EL (cell line): ENCODE results near the gene PLXND1.
"Not testable (repeated sequence)": the region's sequence is repeated elsewhere in the genome, so short reads cannot be mapped to it uniquely, and the experiment has no call there.

Experiments used
- DNase-seq: peaks from one replicate; pipeline ENCODE4 v3.0.0-alpha.2; 2016

PLXND1 gene

DNA sequence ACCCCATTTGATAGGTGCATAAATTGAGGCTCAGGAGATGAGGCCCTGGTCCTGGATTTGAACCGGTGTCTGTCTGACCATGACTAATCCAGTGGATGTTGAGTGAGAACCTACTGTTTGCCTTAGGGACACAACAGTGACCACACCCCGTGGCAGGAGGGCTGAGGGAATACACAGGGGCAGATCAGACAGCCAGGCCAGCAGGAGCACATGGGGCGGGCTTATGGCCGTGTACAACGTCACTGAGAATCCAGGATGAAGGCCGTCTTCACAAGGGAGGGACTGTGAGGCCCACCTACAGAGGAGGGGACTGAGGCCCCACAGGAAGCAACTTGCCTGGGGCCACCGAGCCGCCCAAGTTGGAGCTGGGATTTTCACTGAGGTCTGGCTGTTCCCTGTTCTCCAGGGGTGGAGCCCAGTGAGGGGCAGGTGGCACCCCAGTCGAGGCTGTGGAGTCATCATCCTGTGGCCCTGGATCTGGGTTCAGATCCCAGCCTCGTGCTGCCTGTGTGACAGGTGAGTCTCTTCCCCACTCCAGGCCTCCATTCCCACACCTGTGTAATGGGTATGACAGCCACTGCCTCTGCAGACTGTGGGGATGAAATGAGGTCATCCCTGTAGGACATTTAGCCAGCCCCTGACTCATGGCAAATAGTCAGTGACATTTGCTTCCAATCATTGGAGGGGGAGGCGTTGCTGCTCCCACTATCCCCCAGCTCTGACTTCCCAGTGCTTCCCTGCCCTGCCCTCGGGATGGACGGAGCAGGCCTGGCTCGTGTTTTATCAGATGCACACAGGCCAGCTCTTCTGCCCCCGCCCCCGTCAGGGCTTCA, 6.3 kb upstream of the PLXND1 start:
- DNase-seq = peak; percentile 39

GRCh38 chr3:129611812-129612533, 5.5 kb upstream of the PLXND1 start:
- peak; percentile 72 for DNase-seq

DNA sequence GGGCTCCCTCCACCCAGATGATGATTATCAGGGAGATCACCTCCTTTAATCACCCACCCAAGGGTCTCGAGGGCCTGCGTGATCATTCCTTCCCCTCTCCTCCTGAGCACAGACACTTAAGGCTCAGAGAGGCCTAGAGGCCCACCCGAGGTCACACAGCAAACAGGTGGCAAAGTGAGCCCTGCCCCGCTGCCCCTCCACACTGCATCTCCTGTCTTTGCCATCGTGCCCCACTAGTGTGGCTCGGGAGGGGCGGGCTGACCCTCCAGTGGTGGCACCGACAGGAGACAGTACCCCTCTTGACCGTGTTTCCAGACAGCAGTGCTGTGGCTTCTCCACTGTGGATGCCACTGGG, 4.9 kb upstream of the PLXND1 start:
- no peak for DNase-seq

DNA sequence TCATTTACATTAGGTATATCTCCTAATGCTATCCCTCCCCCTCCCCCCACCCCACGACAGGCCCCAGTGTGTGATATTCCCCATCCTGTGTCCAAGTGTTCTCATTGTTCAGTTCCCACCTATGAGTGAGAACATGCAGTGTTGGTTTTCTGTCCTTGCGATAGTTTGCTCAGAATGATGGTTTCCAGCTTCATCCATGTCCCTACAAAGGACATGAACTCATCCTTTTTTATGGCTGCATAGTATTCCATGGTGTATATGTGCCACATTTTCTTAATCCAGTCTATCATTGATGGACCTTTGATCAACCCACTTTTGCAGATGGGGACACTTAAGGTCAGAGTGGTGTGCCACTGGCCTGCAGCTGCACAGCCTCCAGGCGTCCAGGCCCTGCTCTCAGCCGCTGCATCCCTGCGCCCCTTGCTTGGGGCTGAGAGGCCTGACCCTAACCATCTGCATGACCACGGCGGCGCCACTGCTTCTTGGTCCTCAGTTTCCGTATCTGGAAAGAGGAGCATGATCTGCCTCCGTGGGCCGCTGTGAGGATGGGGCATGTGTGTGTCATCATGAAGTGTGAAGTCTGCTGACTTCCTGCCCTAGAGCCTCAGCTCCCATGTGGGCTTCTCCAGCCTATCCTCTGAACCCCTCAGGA, 4.4 kb upstream of the PLXND1 start:
- DNase-seq = not testable (repeated sequence)

GRCh38 chr3:129610276-129610675, 3.8 kb upstream of the PLXND1 start:
- no peak for DNase-seq

GRCh38 chr3:129609591-129610182, 3.2 kb upstream of the PLXND1 start:
- DNase-seq = peak; percentile 63

GRCh38 chr3:129608936-129609590, 2.6 kb upstream of the PLXND1 start:
- no peak for DNase-seq

GRCh38 chr3:129608087-129608935, 1.8 kb upstream of the PLXND1 start:
- DNase-seq = peak; percentile 71

- DNase-seq = no peak
Measured at GRCh38 chr3:129607391-129608068, 1.1 kb upstream of the PLXND1 start.

DNA sequence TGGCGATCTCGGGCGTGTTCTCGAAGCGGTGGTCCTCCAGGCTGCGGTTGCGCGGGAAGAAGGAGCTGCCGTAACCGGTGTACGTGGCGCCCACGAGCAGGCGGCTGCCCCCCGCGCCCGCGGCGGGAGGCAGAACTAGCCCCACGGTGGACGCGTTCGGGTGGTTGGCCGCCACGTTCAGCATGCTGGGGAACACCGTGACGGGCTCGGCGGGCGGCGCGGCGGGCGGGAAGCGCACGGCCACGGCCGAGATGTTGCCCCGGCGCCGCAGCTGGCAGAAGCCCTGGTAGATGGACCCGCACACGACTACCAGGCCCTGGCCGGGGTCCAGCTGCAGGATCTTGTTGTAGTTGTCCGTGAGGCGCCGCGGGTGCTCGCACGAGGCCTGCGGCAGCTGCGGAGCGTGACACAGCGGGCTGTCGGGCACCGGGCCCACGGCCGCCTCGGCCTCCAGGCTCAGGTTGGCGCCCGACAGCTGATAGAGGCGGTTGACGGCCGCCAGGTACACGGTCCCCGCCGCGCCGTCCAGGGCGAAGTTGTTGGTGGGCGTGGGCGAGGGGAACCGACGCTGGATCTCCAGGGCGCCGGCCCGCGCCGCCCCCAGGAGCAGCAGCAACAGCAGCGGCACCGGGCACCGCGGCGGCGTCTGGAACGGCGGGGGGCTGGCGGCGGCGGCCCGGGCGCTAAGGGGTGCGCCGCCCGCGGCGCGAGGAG, 397 bp downstream of the PLXND1 start:
- DNase-seq = peak; percentile 48

DNA sequence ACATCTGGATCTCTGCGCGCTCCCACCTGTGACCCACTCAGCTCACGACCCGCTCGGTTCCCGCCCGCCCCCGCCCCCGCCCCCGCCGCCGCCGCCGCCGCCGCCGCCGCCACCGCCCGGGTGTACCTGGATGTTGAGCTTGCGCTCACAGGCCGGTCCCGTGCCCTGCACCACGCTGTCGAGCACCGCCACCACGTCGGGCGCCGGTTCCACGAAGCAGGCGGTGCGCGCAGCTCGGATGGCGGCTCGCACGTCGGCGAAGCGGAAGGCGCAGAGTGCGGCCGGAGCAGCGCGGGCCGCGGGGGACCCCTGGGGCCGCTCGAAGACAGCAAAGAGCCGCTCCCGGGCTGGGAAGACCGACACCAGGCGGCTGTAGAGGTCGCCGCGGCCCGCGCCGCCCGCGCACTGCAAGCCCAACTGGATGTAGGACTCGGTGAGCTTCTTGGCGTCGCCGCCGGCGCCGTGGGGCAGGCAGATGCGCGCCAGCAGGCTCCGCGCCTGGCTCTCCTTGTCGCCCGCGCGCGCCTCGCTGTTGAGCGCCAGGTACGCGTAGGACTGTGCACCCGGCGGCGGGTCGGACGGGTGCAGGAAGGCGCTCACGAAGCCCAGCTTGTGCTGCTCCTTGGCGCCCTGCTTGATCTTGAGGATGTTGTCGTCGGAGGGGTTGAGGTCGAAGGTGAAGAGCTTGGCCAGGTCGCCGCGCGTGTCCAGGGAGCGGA, 1.1 kb downstream of the PLXND1 start:
- DNase-seq = peak; percentile 61

DNA sequence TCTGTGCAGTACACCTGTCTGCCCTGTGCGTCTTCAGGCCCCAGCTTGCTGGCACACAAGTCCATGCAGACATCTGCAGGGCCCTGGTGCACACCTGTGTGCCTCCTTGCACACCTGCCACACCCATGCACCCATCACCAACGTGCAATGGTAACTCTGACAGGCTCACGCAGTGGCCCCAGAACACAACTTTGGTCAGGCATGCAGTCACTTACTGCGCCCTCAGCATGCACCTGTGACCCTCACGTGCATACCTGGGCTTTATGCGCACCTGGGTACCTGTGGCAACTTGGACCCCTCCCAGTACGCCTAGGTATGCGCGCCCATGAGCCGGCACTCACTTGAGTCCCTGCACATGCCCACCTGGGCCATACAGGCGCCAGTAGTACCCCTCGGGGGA, 1.7 kb downstream of the PLXND1 start:
- no peak for DNase-seq

- no peak for DNase-seq
Measured at GRCh38 chr3:129603991-129604749, 2.3 kb downstream of the PLXND1 start.

DNA sequence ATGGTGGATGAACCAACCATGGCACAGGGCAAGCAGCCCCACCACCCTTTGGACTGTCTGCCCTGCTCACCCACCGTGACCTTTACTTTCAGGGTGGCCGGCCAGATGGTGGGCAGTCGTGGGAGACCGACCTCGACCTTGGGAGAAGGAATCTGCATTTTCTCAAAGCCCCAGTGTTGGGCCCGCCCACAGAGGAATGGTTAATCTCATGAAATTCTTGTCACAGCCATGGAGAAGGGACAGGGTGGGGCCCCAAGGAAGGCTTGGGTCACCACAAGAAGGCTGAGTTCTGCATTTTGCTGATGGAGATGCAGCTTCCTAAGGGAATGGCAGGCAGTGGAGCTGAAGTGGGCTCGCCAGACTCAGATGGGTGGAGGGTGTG, 2.9 kb downstream of the PLXND1 start:
- DNase-seq = no peak

DNA sequence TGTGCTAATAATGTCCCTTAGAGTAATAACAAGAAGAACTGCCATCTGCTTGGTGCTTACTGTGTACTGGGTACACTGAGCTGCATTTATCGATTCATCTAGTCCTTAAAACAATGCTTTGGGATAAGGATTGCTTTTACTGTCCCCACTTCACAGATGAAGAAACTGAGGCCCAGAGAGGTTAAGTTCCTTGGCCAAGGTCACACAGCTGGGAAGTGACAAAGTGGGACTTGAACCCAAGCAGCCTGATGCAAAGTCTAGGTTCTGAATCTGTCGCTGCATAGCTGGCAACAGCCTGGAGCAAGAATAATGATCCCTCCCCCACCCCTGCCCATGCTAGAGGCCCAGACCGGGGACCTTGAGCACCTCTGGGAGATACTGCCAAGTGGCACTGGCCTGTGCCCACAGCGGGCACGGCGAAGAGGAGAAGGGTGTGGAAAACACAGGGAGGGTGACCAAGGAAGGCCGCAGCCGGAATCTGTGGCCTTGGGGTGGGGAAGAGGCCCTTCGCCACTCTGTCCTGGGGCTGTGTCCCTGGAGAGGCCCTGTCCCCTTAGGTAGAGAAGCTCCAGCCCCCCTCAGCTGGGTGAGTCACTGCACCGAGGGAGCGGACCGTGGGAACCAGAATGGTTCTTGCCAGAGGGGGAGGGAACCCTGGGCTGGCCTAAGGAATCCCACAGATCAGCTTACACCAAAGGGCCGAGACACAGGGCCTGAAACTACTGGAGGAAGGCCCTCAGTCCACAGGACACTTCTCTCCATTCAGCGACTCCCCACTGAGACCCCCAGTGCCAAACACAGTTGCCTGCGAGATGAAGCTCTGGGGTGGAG, 3.5 kb downstream of the PLXND1 start:
- peak; percentile 90 for DNase-seq

DNA sequence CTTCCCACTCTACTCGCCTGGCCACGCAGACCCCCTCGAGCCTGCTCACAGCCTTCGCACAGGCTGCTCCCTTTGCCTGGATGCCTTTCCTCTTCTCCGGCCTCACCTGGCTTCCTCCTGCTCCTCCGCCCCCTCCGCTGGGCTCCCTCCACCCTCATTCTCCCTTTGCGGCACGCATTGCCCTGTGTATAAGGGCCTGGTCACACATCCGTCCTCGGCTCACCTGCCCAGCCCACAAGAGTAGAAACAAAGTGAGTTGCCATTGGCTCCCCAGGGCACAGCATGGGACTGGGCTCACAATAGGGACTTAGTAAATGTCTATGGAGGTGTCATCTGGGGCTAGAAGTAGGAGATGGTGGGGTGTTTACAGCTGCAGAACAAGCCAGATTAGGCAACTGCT, 4.2 kb downstream of the PLXND1 start:
- DNase-seq = no peak

- DNase-seq = no peak
Measured at GRCh38 chr3:129601713-129602112, 4.8 kb downstream of the PLXND1 start.

- DNase-seq = no peak
Measured at GRCh38 chr3:129600348-129600747, 6.1 kb downstream of the PLXND1 start.
